H9 (cell line): ENCODE measurements around the gene FOSL2. TPM values are rescaled to one million over a fixed set of nuclear protein-coding genes. Genes with fewer than 3 reads are reported as not detected.
A peak's percentile ranks its signal among the peaks of the same experiment; 100 is the strongest.

Source experiments
- DNase-seq: peaks from one replicate; pipeline ENCODE4 v3.0.0-alpha.2; 2017
- H2AFZ ChIP-seq: one replicate; pipeline ENCODE4 v1.6.1; 2013; ENCODE audit warnings: mild to moderate bottlenecking, low read length, control low read depth, moderate library complexity
- H2AK5ac ChIP-seq: 2 replicates; pipeline ENCODE4 v1.6.1; 2013; ENCODE audit warnings: low read length, control low read depth, mixed read lengths; ENCODE audit not compliant: insufficient read length
- H2BK120ac ChIP-seq: one replicate; pipeline ENCODE4 v1.6.1; 2013; ENCODE audit warnings: low read depth, mild to moderate bottlenecking, low read length, control low read depth, inconsistent platforms; ENCODE audit not compliant: poor library complexity, severe bottlenecking
- H2BK12ac ChIP-seq: 2 replicates; pipeline ENCODE4 v1.6.1; 2013; ENCODE audit warnings: low read length, control low read depth, mixed read lengths, low read depth; ENCODE audit not compliant: insufficient read length
- H2BK15ac ChIP-seq: 2 replicates; pipeline ENCODE4 v1.6.1; 2013; ENCODE audit warnings: low read depth, low read length, control low read depth
- H2BK20ac ChIP-seq: one replicate; pipeline ENCODE4 v1.6.1; 2013; ENCODE audit warnings: low read depth, mild to moderate bottlenecking, low read length, control low read depth, inconsistent platforms; ENCODE audit not compliant: poor library complexity, severe bottlenecking
- H2BK5ac ChIP-seq: 2 replicates; pipeline ENCODE4 v1.6.1; 2013; ENCODE audit warnings: low read length, control low read depth, mixed read lengths; ENCODE audit not compliant: insufficient read length
- H3K14ac ChIP-seq: 2 replicates; pipeline ENCODE4 v1.6.1; 2013; ENCODE audit warnings: low read length, control low read depth; ENCODE audit not compliant: insufficient read depth
- H3K18ac ChIP-seq: 2 replicates; pipeline ENCODE4 v1.6.1; 2013; ENCODE audit warnings: low read depth, mild to moderate bottlenecking, mixed read lengths, low read length, control low read depth; ENCODE audit not compliant: insufficient read length
- H3K23ac ChIP-seq: 2 replicates; pipeline ENCODE4 v1.6.1; 2013; ENCODE audit warnings: low read length, control low read depth, mixed read lengths, low read depth; ENCODE audit not compliant: insufficient read length
- H3K23me2 ChIP-seq: 2 replicates; pipeline ENCODE4 v1.6.1; 2013; ENCODE audit warnings: low read depth, mild to moderate bottlenecking, mixed read lengths, low read length, control low read depth; ENCODE audit not compliant: insufficient read length, poor library complexity, severe bottlenecking
- H3K27ac ChIP-seq: 2 replicates; pipeline ENCODE4 v1.5.1; 2013; ENCODE audit warnings: low read length, control low read depth, mixed read lengths, low read depth; ENCODE audit not compliant: insufficient read length
- H3K27me3 ChIP-seq: 2 replicates; pipeline ENCODE4 v1.6.1; 2013; ENCODE audit warnings: low read length, control low read depth, inconsistent platforms; ENCODE audit not compliant: insufficient read depth
- H3K4ac ChIP-seq: 2 replicates; pipeline ENCODE4 v1.6.1; 2013; ENCODE audit warnings: low read depth, mild to moderate bottlenecking, control low read depth, inconsistent platforms, low read length, moderate library complexity
- H3K4me1 ChIP-seq: 2 replicates; pipeline ENCODE4 v1.6.1; 2013; ENCODE audit warnings: low read length, control low read depth, inconsistent platforms; ENCODE audit not compliant: insufficient read depth
- H3K4me2 ChIP-seq: 2 replicates; pipeline ENCODE4 v1.6.1; 2013; ENCODE audit warnings: low read length, control low read depth, mixed read lengths; ENCODE audit not compliant: insufficient read length, insufficient read depth
- H3K56ac ChIP-seq: 2 replicates; pipeline ENCODE4 v1.6.1; 2013; ENCODE audit warnings: low read depth, mild to moderate bottlenecking, mixed read lengths, low read length, control low read depth; ENCODE audit not compliant: insufficient read length
- H3K79me1 ChIP-seq: 2 replicates; pipeline ENCODE4 v1.6.1; 2013; ENCODE audit warnings: low read depth, mild to moderate bottlenecking, moderate library complexity, low read length, control low read depth, inconsistent platforms; ENCODE audit not compliant: insufficient read depth, poor library complexity, severe bottlenecking
- H3K79me2 ChIP-seq: 2 replicates; pipeline ENCODE4 v1.6.1; 2013; ENCODE audit warnings: low read length, control low read depth, inconsistent platforms; ENCODE audit not compliant: insufficient read depth
- H3K9ac ChIP-seq: 2 replicates; pipeline ENCODE4 v1.6.1; 2013; ENCODE audit warnings: low read length, control low read depth, mixed read lengths; ENCODE audit not compliant: insufficient read length; ENCODE audit errors: extremely low read depth
- H3K9me3 ChIP-seq: one replicate; pipeline ENCODE4 v1.6.1; 2013; ENCODE audit warnings: low read depth, low read length, inconsistent platforms; ENCODE audit not compliant: control insufficient read depth
- H3T11ph ChIP-seq: one replicate; pipeline ENCODE4 v1.6.1; 2013; ENCODE audit warnings: mild to moderate bottlenecking, low read length, control low read depth, inconsistent platforms
- H4K20me1 ChIP-seq: one replicate; pipeline ENCODE4 v1.6.1; 2013; ENCODE audit not compliant: control insufficient read depth, insufficient read length, insufficient read depth
- H4K5ac ChIP-seq: 2 replicates; pipeline ENCODE4 v1.6.1; 2013; ENCODE audit warnings: low read depth, mild to moderate bottlenecking, mixed read lengths, low read length, control low read depth; ENCODE audit not compliant: insufficient read length
- H4K8ac ChIP-seq: replicated peaks from 2 replicates; pipeline ENCODE4 v1.6.1; 2013; ENCODE audit warnings: low read length, control low read depth, mixed read lengths, low read depth; ENCODE audit not compliant: insufficient read length
- H4K91ac ChIP-seq: 2 replicates; pipeline ENCODE4 v1.6.1; 2013; ENCODE audit warnings: low read depth, mild to moderate bottlenecking, moderate library complexity, mixed read lengths, low read length, control low read depth; ENCODE audit not compliant: insufficient read length
- H3K27ac Mint-ChIP-seq, 3 experiments: 2 replicates in 2 of 3; 3 replicates in 1 of 3; pipeline ENCODE4 v1.8.0; 2020 to 2021; ENCODE audit warnings: mixed read lengths in 3 of 3, mild to moderate bottlenecking in 1 of 3, moderate library complexity in 1 of 3
- H3K27me3 Mint-ChIP-seq: 2 replicates; pipeline ENCODE4 v1.8.0; 2021; ENCODE audit warnings: low read depth, mild to moderate bottlenecking, moderate library complexity, mixed read lengths
- H3K36me3 Mint-ChIP-seq, 3 experiments: 2 replicates in 2 of 3; 3 replicates in 1 of 3; pipeline ENCODE4 v1.8.0; 2020 to 2021; ENCODE audit warnings: low read depth in 3 of 3, mixed read lengths in 3 of 3; ENCODE audit not compliant: insufficient read depth in 1 of 3
- H3K4me1 Mint-ChIP-seq, 2 experiments: 2 replicates each; pipeline ENCODE4 v1.8.0; 2020; ENCODE audit warnings: mixed read lengths in 2 of 2
- H3K4me3 Mint-ChIP-seq, 2 experiments: 2 replicates in 1 of 2; 3 replicates in 1 of 2; pipeline ENCODE4 v1.8.0; 2020 to 2021; ENCODE audit warnings: mild to moderate bottlenecking in 2 of 2, mixed read lengths in 2 of 2, moderate library complexity in 1 of 2
- H3K9me3 Mint-ChIP-seq, 2 experiments: 2 replicates in 1 of 2; 3 replicates in 1 of 2; pipeline ENCODE4 v1.8.0; 2020; ENCODE audit warnings: mild to moderate bottlenecking in 2 of 2, mixed read lengths in 2 of 2, moderate library complexity in 1 of 2
- CTCF ChIP-seq: fragments of 200-600 bp; sonication (generic); conservative IDR thresholded peaks from 3 replicates; pipeline ENCODE4 v1.8.0; 2021; ENCODE audit warnings: antibody characterized with exemption, mild to moderate bottlenecking
- WGBS: extraction: QIAGEN DNeasy Blood & Tissue Kit; methylation state at CpG from one replicate; pipeline ENCODE4 v1.1.7; 2013; ENCODE audit warnings: missing lambda C conversion rate, low lambda C conversion rate, mixed read lengths; ENCODE audit not compliant: insufficient read length; ENCODE audit errors: extremely low coverage; 5-methylcytosine and 5-hydroxymethylcytosine counted together
- total RNA-seq: library from RNA; stranded (reverse); gene quantifications from 2 replicates; pipeline ENCODE4 v1.2.1, GENCODE V29; 2021

FOSL2 gene
- total RNA-seq, 1 experiment from 2014 or later = 7.4 TPM

GRCh38 chr2:28362991-28363521 is 29.6 kb upstream of the FOSL2 start:
- Histone ChIP-seq H3K9ac (no peak overlapping the region), H2BK20ac (no peak overlapping the region), H4K5ac (no peak overlapping the region), H3K27ac (no peak overlapping the region), H3K23ac (no peak overlapping the region), H2BK12ac (no peak overlapping the region), H3K79me2 (no peaks in the 10 kb centered on the region), H2AFZ (no peak overlapping the region), H2BK120ac (no peak overlapping the region), H2BK5ac (no peak overlapping the region), H3K4ac (no peak overlapping the region), H3K79me1 (no peaks in the 10 kb centered on the region), H3K27me3 (no peaks in the 10 kb centered on the region), H2AK5ac (no peak overlapping the region), H4K8ac (no peak overlapping the region), H3T11ph (no peak overlapping the region), H4K91ac (no peak overlapping the region), H3K14ac (no peak overlapping the region), H3K56ac (no peak overlapping the region), H3K4me2 (no peak overlapping the region), H3K18ac (no peak overlapping the region), H2BK15ac (no peak overlapping the region), H3K4me1 (no peaks in the 10 kb centered on the region), H3K23me2 (no peaks in the 10 kb centered on the region), H4K20me1 (no peaks in the 10 kb centered on the region), H3K9me3 (no peaks in the 10 kb centered on the region)
- H3K27ac Mint-ChIP-seq = peak overlapping the region in 1 of 3 experiments; percentile 44; a peak in 2 of 7 replicates
- peaks cover 11% of the 10 kb centered on the region for H3K27me3 Mint-ChIP-seq
- DNase-seq = no peak
- no CpG with 5 or more reads among the region's 15 CpGs for WGBS
- peaks cover 19 to 31% of the 10 kb centered on the region in 2 experiments for H3K4me1 Mint-ChIP-seq
- no peaks in the 10 kb centered on the region for H3K9me3 Mint-ChIP-seq
- H3K36me3 Mint-ChIP-seq = no peaks in the 10 kb centered on the region
- 0 out of 5 replicates have a peak overlapping the region, but pooled peaks of 1 of the 2 experiments have one; percentile 23 for H3K4me3 Mint-ChIP-seq
- TF ChIP-seq CTCF = no peak
